Upper lobe of left lung (tissue), 4 donors: ENCODE measurements around the gene HIPK1.

Experiments used
- CTCF ChIP-seq, 6 experiments: fragments of 450-650 bp in 4 of 6; fragments of 200-600 bp in 2 of 6; sonication (generic) in 2 of 6; IDR thresholded peaks; one replicate each; pipeline ENCODE4 v1.5.1; 2016 to 2019; ENCODE audit warnings: antibody characterized with exemption in 6 of 6
- EP300 ChIP-seq, 4 donors: sonication (generic); formaldehyde crosslinking; IDR thresholded peaks; one replicate each; pipeline ENCODE4 v1.5.1; 2017; ENCODE audit warnings: antibody characterized with exemption in 4 of 4, control low read depth in 2 of 4
- POLR2A ChIP-seq, 4 donors: fragments of 450-650 bp; IDR thresholded peaks; one replicate each; pipeline ENCODE4 v1.5.1; 2016 to 2017; ENCODE audit warnings: antibody characterized with exemption in 4 of 4, mild to moderate bottlenecking in 2 of 4

GRCh38 chr1:114008480-114008941 lies 79.4 kb downstream of the HIPK1 start:
- TF ChIP-seq CTCF (IDR thresholded peaks at IDR 0.05) = no peak
- TF ChIP-seq POLR2A (IDR thresholded peaks at IDR 0.05) = no peak
- TF ChIP-seq EP300 (IDR thresholded peaks at IDR 0.05) = no peak
